DOHH2 (cell line): ENCODE measurements around the gene DDX46.
A peak's percentile ranks its signal among the peaks of the same experiment; 100 is the strongest.
"Not testable (repeated sequence)": the region's sequence is repeated elsewhere in the genome, so short reads cannot be mapped to it uniquely, and the experiment has no call there.

Experiments
- H3F3A ChIP-seq: fragments of 200-600 bp; sonication (generic), shearing (Covaris generic); 2 replicates; pipeline ENCODE4 v1.6.0; 2016; ENCODE audit warnings: antibody characterized with exemption, mild to moderate bottlenecking; ENCODE audit not compliant: control insufficient read depth, insufficient read depth
- H3K27ac ChIP-seq: fragments of 200-600 bp; sonication (generic); 2 replicates; pipeline ENCODE4 v1.5.1; 2014; ENCODE audit warnings: low read depth, mild to moderate bottlenecking, low read length, moderate library complexity
- H3K27me3 ChIP-seq: fragments of 200-600 bp; sonication (generic); 2 replicates; pipeline ENCODE4 v1.6.1; 2014; ENCODE audit warnings: mild to moderate bottlenecking, low read length, mixed read lengths; ENCODE audit not compliant: control insufficient read depth
- H3K36me3 ChIP-seq: fragments of 200-600 bp; sonication (generic); 2 replicates; pipeline ENCODE4 v1.6.1; 2014; ENCODE audit warnings: mild to moderate bottlenecking, low read length, moderate library complexity, mixed read lengths; ENCODE audit not compliant: control insufficient read depth
- H3K4me1 ChIP-seq: fragments of 200-600 bp; sonication (generic); 2 replicates; pipeline ENCODE4 v1.6.1; 2014; ENCODE audit warnings: mild to moderate bottlenecking, low read length, mixed read lengths; ENCODE audit not compliant: control insufficient read depth
- H3K4me2 ChIP-seq: fragments of 200-600 bp; sonication (generic); 2 replicates; pipeline ENCODE4 v1.6.0; 2014; ENCODE audit warnings: mild to moderate bottlenecking, low read length, moderate library complexity
- H3K4me3 ChIP-seq: fragments of 200-600 bp; sonication (generic); 2 replicates; pipeline ENCODE4 v1.5.1; 2014; ENCODE audit warnings: mild to moderate bottlenecking, low read length, mixed read lengths
- H3K79me2 ChIP-seq: fragments of 200-600 bp; sonication (generic); 2 replicates; pipeline ENCODE4 v1.6.1; 2014; ENCODE audit warnings: mild to moderate bottlenecking, low read length, mixed read lengths; ENCODE audit not compliant: control insufficient read depth
- H3K9me2 ChIP-seq: fragments of 200-600 bp; sonication (generic); replicated peaks from 2 replicates; pipeline ENCODE4 v1.6.1; 2014; ENCODE audit warnings: mild to moderate bottlenecking, low read length, mixed read lengths; ENCODE audit not compliant: control insufficient read depth
- H3K9me3 ChIP-seq: fragments of 200-600 bp; sonication (generic); 2 replicates; pipeline ENCODE4 v1.6.1; 2014; ENCODE audit warnings: antibody characterized with exemption, low read length, mixed read lengths; ENCODE audit not compliant: control insufficient read depth, insufficient read depth
- H4K20me1 ChIP-seq: fragments of 200-600 bp; sonication (generic); 2 replicates; pipeline ENCODE4 v1.6.0; 2014; ENCODE audit warnings: low read depth, mild to moderate bottlenecking, antibody characterized with exemption, low read length, moderate library complexity; ENCODE audit not compliant: control insufficient read depth, insufficient read depth
- EZH2phosphoT487 ChIP-seq: fragments of 200-600 bp; sonication (generic); IDR thresholded peaks from 2 replicates; pipeline ENCODE4 v1.6.1; 2017; ENCODE audit warnings: borderline replicate concordance, mild to moderate bottlenecking, antibody characterized with exemption, low read length, moderate library complexity, mixed read lengths
- TF ChIP-seq, protein P1 (sequence below): fragments of 200-600 bp; sonication (generic); IDR thresholded peaks from one replicate; pipeline ENCODE4 v1.5.1; 2014; ENCODE audit warnings: antibody characterized with exemption, mild to moderate bottlenecking, low read depth, low read length; ENCODE audit not compliant: poor library complexity, severe bottlenecking

Gene DDX46

DNA sequence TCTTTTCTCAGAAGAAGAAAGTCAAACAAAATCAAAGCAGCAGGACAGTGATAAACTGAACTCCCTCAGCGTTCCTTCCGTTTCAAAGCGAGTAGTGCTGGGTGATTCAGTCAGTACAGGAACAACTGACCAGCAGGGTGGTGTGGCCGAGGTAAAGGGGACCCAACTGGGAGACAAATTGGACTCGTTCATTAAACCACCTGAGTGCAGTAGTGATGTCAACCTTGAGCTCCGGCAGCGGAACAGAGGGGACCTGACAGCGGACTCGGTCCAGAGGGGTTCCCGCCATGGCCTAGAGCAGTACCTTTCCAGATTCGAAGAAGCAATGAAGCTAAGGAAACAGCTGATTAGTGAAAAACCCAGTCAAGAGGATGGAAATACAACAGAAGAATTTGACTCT is 17.5 kb upstream of the DDX46 start:
- Histone ChIP-seq H3K27ac (no peak overlapping the region), H3K4me2 (peak overlapping the region; percentile 88), H3F3A (peaks cover 13% of the 10 kb centered on the region), H3K36me3 (peaks cover 48% of the 10 kb centered on the region), H3K79me2 (peaks cover 70% of the 10 kb centered on the region), H4K20me1 (peaks cover 5% of the 10 kb centered on the region; the same call in 1 of the 2 replicates), H3K9me3 (no peaks in the 10 kb centered on the region), H3K27me3 (no peaks in the 10 kb centered on the region; the same call in 1 of the 2 replicates), H3K4me1 (peaks cover 44% of the 10 kb centered on the region), H3K4me3 (peak overlapping the region; percentile 13; the same call in 1 of the 2 replicates), H3K9me2 (no peaks in the 10 kb centered on the region)
- TF ChIP-seq EZH2phosphoT487: no peak
- TF ChIP-seq, protein P1, sequence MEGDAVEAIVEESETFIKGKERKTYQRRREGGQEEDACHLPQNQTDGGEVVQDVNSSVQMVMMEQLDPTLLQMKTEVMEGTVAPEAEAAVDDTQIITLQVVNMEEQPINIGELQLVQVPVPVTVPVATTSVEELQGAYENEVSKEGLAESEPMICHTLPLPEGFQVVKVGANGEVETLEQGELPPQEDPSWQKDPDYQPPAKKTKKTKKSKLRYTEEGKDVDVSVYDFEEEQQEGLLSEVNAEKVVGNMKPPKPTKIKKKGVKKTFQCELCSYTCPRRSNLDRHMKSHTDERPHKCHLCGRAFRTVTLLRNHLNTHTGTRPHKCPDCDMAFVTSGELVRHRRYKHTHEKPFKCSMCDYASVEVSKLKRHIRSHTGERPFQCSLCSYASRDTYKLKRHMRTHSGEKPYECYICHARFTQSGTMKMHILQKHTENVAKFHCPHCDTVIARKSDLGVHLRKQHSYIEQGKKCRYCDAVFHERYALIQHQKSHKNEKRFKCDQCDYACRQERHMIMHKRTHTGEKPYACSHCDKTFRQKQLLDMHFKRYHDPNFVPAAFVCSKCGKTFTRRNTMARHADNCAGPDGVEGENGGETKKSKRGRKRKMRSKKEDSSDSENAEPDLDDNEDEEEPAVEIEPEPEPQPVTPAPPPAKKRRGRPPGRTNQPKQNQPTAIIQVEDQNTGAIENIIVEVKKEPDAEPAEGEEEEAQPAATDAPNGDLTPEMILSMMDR: no peak

DNA sequence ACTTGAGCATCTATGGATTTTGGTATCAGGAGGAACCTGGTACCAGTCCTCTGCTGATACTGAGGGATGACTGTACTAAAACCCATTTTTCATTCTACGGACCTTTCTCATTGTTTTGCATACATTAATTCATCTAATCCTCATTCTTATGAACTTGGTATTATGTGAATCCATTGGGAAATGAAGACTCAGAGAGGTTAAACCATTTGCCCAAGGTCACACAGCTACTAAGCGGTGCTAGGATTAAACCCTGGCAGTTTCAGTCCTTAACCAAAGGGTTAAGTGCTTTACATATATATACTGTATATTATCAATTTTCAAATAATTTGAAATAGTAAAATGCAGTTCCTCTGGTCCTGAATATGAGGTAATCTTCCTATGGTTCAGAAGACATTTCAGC is 16.4 kb upstream of the DDX46 start:
- Histone ChIP-seq H3K9me2 (no peaks in the 10 kb centered on the region), H3K79me2 (peaks cover 70% of the 10 kb centered on the region)
- TF ChIP-seq, protein P1: no peak
- TF ChIP-seq EZH2phosphoT487: no peak

DNA sequence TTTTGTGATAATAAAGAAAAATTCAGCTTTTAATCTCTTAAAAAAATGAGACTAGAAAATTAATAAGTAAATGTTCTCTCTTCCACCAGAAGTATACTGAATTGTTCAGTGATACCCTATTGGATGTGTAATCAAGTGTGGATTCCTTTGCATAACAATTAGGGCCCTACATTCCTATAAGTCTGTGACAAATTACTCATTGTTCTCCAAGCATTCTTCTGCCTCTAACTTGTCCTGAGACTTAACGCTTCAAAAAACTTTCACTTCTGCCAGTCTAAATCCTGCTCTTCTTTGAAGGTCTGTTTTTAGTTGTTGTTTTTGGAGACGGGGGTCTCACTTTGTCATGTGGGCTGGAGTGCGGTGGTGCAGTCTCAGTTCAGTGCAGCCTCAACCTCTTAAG is 9.2 kb upstream of the DDX46 start:
- TF ChIP-seq, protein P1: no peak
- no peak for TF ChIP-seq EZH2phosphoT487
- Histone ChIP-seq H3K27me3 (no peaks in the 10 kb centered on the region), H3K4me2 (peak overlapping the region; percentile 56), H3F3A (peaks cover 26% of the 10 kb centered on the region), H3K4me1 (peaks cover 30% of the 10 kb centered on the region), H4K20me1 (no peaks in the 10 kb centered on the region), H3K79me2 (peaks cover 19% of the 10 kb centered on the region), H3K9me2 (no peaks in the 10 kb centered on the region), H3K27ac (peak overlapping the region; percentile 65), H3K36me3 (peaks cover 28% of the 10 kb centered on the region), H3K4me3 (peak overlapping the region; percentile 29), H3K9me3 (no peaks in the 10 kb centered on the region)

More for the DNA sequence above, 16.4 kb upstream of the DDX46 start:
- peaks cover 36% of the 10 kb centered on the region for H3K4me1 ChIP-seq
- no peaks in the 10 kb centered on the region; the same call in 1 of the 2 replicates for H3K27me3 ChIP-seq
- peaks cover 9% of the 10 kb centered on the region for H3F3A ChIP-seq
- no peaks in the 10 kb centered on the region for H3K9me3 ChIP-seq
- no peak overlapping the region for H3K4me2 ChIP-seq
- H4K20me1 ChIP-seq: peaks cover 5% of the 10 kb centered on the region; the same call in 1 of the 2 replicates
- H3K4me3 ChIP-seq: no peak overlapping the region
- H3K36me3 ChIP-seq: peaks cover 48% of the 10 kb centered on the region
- H3K27ac ChIP-seq: no peak overlapping the region

DNA sequence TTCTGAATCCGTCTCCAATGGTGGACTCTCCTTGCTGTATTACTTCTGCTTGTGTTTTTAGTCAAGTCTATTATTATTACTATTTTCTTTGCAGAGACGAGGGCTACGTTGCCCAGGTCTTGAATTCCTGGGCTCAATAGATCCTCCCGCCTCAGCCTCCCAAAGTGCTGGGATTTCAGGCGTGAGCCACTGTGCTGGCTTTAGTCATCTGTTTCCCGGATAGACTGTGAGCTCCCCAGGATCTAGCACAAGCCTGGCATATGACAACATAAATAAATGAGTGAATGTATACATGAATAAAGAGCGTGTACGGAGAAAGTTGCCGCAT is 439 bp upstream of the DDX46 start:
- Histone ChIP-seq H3K9me2 (no peaks in the 10 kb centered on the region), H3K27me3 (no peaks in the 10 kb centered on the region), H3K27ac (peak overlapping the region; percentile 34), H3K9me3 (no peaks in the 10 kb centered on the region), H3K4me3 (peak overlapping the region; percentile 93), H3K36me3 (peaks cover 18% of the 10 kb centered on the region), H3K4me1 (peaks cover 39% of the 10 kb centered on the region), H3K79me2 (peaks cover 48% of the 10 kb centered on the region), H3K4me2 (peak overlapping the region; percentile 93), H4K20me1 (peaks cover 7% of the 10 kb centered on the region; the same call in 1 of the 2 replicates), H3F3A (peaks cover 3% of the 10 kb centered on the region; the same call in 1 of the 2 replicates)
- no peak for TF ChIP-seq EZH2phosphoT487
- TF ChIP-seq, protein P1: no peak

DNA sequence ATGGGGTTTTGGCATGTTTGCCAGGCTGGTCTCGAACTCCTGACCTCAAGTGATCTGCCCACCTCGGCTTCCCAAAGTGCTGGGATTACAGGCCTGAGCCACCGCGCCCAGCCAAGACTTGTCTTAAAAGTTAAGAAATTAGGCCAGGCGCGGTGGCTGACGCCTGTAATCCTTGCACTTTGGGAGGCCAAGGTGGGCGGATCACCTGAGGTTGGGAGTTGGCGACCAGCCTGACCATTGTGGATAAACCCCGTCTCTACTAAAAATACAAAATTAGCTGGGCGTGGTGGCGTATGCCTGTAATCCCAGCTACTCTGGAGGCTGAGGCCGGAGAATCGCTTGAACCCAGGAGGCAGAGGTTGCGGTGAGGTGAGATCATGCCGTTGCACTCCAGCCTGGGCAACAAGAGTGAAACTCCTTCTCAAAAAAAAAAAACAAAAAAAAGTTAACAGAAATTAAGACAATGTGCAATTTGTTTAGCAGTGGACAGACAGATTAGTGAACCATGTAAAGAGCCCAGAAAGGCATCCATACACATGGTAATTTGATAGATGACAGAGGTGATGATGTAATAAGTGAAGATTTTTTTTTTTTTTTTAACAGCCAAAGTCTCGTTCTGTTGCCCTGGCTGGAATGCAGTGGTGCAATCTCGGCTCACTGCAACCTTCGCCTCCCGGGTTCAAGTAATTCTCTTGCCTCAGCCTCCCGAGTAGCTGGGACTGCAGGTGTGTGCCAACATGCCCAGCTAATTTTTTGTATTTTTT is 9.1 kb downstream of the DDX46 start:
- not testable (repeated sequence) for H3K4me1 ChIP-seq, H4K20me1 ChIP-seq, H3K9me3 ChIP-seq, H3K4me2 ChIP-seq, H3K4me3 ChIP-seq, H3K27ac ChIP-seq, H3K27me3 ChIP-seq, H3K9me2 ChIP-seq, H3F3A ChIP-seq
- Histone ChIP-seq H3K36me3 (peaks cover 71% of the 10 kb centered on the region), H3K79me2 (peaks cover 30% of the 10 kb centered on the region)
